ENCODE measurements around the gene BACH2.
"Not testable (repeated sequence)": the region's sequence is repeated elsewhere in the genome, so short reads cannot be mapped to it uniquely, and the experiment has no call there.

The BACH2 gene

DNA sequence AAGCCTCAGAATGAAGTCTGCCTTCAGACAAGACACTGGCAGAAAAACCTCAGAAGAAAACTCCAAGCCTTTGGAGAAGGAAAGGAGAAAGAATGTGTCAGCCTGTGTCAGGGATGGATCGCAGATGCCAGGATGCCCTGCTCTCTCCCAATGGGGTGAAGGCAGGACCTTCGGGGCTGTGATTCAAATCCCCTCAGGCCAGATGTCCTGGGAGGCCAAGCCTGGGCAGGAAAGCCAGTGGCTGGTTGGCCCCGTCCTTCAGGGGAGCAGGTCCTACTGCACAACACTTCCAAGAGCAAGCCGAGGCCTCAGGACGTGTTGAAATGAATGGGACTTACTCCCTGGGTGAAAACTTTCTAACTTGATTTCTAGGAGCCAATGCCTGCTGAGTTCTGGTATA lies 365.9 kb downstream of the BACH2 start:
- no peak for ATAC-seq

DNA sequence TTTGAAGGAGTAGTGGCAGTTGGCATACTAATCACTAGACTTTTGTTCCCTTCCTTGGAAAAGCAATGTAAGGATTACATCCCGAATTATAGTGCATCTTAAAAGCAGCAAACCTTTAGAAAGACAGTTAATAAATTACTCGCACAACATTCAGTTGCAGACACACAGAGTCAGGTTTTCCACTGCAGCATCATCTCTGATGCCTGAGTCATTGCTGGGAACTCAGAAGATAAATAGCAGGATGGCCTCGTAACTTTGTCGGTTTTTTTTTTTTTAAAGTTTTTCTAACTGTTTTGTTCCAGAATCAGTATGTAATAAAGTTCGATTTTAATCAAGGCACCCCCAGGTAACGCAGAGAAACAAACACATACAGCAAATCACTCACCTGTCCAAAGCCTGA lies 368.0 kb downstream of the BACH2 start:
- ATAC-seq = peak; percentile 57 to 65

DNA sequence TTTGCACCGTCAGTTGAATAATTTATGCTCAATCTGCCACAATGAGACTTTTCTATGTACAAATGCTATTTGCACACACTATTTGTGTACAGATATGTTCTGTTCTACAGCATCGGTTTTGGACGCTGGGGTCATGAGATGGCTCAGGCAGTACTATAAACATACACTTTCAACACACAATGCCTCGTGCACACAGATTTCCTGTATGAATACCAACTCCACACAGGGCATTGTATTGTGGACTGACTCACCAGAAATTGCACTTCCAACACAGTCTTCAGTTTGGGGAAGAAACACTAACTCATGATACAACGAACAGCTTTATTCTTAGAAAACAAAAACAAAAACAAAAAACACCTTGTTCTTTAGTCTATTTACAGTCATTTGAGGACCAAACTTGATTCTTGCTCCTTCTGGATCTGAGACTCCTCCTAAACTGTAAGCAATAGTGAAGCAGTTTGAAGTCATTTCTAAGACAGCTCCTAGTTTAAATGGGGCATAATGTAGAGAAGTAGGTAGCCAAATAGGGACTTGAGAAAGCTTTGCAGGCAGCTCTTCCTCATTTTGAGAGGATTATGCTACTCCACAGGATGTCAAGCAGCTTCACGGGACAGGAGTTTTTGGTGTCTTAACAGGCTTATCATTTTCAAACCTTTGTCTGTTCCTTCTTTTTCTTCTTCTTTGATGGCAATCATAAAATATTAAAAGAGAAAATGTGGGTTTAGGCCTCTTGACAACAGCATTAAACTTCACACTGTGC lies 368.7 kb downstream of the BACH2 start:
- ATAC-seq = peak in 1 of 2 donors; percentile 34

- ATAC-seq = no peak
These were observed 369.4 kb downstream of the BACH2 start for GRCh38 chr6:89927264-89927663.

GRCh38 chr6:89925826-89926225 lies 370.8 kb downstream of the BACH2 start:
- peak in 1 of 2 donors; percentile 17 for ATAC-seq

DNA sequence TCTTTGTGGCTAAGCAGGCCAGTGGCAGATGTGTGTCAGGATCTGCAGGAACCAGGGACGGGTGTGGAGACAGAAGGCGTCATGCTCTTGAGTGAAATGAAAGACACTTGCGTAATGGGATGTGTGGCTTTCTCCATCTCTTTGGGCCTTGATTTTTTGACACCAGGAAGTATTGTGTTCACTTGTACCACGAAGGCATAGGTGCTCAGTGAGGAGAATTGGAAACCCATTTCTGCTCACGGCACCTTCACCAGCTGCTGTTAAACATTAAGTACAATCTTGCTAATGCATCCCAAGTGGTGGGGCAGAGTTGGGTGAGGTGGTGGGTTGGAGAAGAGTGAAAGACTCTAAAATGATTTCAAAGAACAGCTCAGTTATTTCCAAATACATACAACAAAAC lies 372.4 kb downstream of the BACH2 start:
- no peak for ATAC-seq

DNA sequence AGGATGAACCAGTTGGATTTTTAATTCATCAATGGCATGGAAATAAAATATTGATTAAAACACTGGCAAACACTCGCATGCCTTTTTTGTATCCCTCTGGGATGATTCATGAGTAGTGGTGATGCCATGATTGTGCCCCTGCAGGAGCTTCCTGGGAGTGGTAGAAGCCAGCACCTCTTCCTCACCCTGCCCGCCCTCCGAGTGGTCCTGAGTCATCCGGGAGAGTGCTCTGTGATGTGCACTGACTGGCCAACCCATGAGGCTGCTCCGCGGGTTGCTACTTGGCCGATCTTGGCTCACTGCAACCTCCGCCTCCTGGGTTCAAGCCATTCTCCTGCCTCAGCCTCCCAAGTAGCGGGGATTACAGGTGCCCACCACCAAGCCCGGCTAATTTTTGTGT lies 375.0 kb downstream of the BACH2 start:
- no peak for ATAC-seq

DNA sequence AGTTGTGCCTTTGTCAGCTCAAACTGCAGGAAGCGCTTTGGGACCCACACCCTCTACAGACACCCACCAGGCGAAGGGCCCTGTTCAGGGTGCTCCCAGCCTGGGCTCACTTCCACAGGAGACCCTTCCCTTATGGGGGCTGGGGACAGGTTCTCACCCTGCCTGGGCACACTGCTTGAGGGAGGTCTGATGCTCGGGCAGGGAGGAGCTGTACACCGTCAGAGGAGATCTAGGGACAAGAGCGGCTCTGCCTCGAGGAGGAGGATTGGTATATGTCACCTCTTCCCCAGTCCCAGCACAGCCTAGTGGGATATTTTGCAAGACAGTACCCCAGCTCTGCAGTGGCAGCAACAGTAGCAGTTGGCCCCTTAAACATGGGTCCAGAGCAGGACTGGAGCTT lies 375.4 kb downstream of the BACH2 start:
- no peak for ATAC-seq

DNA sequence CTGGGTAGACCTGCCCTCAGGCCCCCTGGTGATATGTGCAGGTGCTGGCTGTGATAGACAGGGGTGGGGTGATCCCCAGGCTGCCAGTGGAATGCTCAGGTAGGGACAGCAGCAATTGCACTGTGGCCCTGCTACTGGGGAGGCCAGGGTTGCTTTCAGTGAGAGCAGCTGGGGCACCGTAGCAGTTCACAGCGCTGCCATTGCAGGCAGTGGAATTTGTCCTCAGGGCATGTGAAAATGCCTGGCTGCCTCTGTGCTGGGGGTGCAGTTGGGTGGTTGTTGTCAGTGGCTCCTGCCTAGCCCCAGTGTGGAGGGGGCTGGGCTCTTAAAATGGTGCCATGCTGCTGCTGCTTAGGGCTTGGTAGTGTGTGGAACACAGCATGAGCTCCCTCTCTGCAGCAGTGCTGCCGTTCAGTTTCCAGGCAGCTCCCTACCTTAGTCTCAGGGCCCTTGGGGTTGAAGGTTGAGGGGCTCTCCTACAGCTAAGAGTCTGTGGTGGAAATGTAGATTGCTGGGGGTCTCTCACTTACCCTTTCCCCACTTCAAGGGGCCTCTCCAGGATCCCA lies 378.8 kb downstream of the BACH2 start:
- no peak for ATAC-seq

DNA sequence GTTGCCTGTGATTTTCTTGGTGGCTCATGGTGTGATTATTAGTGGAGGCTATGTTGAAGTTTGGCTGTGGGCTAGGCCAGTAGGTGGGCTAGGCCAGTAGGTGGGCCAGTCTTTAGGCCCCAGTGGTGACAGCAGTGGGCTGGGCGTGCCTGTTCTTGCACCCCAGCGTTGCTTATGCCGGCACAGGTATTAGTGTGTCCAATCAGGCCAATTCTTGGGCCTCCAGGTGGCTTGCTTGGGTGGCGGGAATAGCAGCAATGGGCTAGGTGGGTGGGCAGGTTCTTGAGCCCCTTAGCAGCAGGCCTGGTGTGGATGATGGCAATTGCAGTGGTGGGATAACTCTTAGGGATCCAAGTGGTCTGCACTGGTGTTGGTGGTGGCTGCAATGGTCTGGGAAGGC lies 379.4 kb downstream of the BACH2 start:
- no peak for ATAC-seq

DNA sequence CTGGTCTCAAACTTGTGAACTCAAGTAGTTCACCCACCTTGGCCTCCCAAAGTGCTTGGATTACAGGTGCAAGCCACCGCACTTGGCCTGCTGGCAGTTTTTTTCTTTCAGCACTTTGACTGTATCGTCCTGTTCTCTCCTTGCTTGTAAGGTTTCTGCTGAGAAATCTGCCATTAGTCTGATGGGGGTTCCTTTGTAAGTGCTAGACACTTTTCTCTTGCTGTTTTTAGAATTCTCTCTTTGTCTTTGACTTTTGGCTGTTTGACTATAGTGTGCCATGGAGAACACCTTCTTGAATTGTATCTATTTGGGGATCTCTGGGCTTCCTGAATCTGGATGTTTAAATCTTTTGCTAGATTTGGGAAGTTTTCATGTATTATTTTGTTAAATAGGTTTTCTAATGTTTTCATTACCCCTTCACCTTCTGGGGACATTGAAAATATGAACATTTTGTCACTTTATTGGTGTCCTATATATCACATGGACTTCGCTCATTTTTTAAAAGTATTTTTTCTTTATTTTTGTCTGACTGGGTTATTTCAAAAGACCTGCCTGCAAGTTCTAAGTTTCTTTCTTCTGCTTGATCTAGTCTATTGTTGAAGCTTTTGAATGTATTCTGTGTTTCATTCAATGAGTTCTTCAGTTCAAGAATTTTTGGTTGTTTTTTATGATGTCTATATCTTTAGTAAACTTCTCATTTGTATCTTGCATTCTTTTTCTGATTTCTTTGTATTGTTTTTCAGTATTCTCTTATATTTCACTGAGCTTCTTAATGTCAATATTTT lies 380.3 kb downstream of the BACH2 start:
- no peak for ATAC-seq

GRCh38 chr6:89910902-89911240 lies 385.8 kb downstream of the BACH2 start:
- ATAC-seq = no peak

- ATAC-seq = not testable (repeated sequence)
These were observed 386.4 kb downstream of the BACH2 start for GRCh38 chr6:89910001-89910901.

- no peak for ATAC-seq
These were observed 401.3 kb downstream of the BACH2 start for GRCh38 chr6:89895276-89895874.

GRCh38 chr6:89894169-89894568 lies 402.5 kb downstream of the BACH2 start, which contains the start of gene GJA10:
GJA10 (plus strand) TSS chr6:89894469; CDS start chr6:89894469, 0 bp downstream.
- ATAC-seq = no peak

DNA sequence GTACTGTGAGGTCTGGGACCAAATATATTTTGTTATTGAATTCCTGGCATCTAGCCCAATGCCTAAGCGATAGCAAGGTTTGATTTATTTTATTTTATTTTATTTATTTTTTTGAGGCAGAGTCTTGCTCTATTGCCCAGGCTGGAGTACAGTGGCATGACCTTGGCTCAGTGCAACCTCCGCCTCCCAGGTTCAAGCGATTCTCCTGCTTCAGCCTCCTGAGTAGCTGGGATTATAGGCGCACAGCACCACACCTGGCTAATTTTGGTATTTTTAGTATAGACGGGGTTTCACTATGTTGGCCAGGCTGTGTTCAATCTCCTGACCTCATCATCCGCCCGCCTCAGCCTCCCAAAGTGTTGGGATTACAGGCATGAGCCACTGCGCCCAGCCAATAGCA lies 404.1 kb downstream of the BACH2 start:
- ATAC-seq = not testable (repeated sequence)

- ATAC-seq = not testable (repeated sequence)
These were observed 405.7 kb downstream of the BACH2 start for GRCh38 chr6:89890845-89891528.

DNA sequence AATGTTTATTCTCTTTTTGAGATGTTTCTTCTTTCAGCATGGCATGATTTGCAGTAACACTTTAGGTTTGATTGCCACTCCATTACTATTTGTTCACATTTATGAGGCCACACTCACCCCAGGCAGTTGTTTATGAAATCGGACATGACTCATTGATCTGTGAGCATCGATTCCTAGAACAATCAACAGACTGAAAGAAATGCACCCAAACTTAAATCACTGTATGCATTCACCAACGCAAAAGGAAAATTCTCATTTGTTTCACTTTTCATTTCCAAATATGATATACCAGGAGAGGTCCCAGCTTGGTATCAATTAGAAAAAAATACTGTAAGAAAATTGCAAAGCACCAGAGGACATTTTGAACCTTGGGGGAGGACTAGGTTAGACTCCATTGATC lies 407.8 kb downstream of the BACH2 start:
- peak in 1 of 2 donors; percentile 38 for ATAC-seq

DNA sequence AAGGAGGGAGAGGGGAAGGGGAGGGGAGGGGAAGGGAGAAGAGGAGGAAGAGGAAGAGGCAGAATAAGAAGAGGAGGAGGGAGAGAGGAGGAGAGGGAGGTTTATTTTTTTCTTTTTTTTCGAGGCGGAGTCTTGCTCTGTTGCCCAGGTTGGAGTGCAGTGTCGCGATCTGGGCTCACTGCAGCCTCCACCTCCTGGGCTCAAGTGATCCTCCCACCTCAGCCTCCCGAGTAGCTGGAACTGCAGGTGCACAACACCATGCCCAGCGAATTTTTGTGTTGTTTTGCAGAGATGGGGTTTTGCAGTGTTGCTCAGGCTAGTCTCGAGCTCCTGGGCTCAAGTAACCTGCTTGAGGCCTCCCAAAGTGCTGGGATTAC lies 408.5 kb downstream of the BACH2 start:
- ATAC-seq = no peak

DNA sequence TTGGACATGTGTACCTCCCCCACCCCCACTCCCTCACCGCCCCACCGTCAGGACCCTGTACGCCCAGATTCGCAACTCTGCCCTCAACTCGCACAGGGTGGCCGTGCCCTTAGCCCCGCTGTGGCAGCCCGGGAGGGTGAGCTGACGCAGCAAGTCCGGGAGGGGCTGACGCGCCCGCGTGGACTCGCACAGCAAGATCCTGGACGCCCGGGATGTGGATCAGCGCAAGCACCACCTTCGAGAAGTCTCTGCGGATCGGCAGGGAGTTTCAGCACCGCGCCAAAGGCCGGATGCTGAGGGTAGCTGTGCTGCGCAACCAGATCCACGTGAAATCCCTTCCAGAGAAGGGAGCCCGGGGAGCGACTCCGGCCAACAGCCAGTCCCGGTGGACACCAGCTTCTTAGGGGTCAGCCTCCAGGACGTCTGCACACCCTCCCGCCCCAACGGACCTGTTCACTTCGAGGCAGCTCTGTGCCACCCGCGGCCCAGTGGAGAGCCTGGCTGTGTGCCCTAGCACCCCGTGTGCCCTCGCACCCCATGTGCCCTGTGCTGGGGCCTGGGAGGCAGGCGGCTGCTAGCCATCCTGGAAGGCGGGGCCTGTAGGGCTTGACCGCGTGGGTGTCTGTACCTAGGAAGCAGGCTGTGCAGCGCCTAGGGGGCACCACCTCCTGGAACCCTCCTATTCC lies 409.0 kb downstream of the BACH2 start:
- ATAC-seq = peak in 1 of 2 donors; percentile 35
